ENCODE results near the gene MRPL10.

Gene MRPL10

GRCh38 chr17:47789611-47790561, 41.5 kb downstream of the MRPL10 start:
- Histone ChIP-seq H3K27ac (replicated peaks) (no peak overlapping the region), H3K4me3 (replicated peaks; ENCODE audit: insufficient read depth, low read length) (peak overlapping the region; percentile 17), H3K27me3 (ENCODE audit: insufficient read depth, poor library complexity, severe bottlenecking) (peaks cover 46% of the 10 kb centered on the region)
- DNase-seq (ENCODE audit: low read depth in 1 of 2, low spot score in 1 of 2), result peak in 1 of 2 experiments; percentile 29
- TF ChIP-seq GABPA (IDR thresholded peaks at IDR 0.05; ENCODE audit: low read depth), result no peak
- no peak for TF ChIP-seq POLR2AphosphoS5 (IDR thresholded peaks at IDR 0.05; ENCODE audit: low read depth)
- TF ChIP-seq CTCF (IDR thresholded peaks at IDR 0.05; ENCODE audit: insufficient read depth, low read length), result no peak
- TF ChIP-seq REST (IDR thresholded peaks at IDR 0.05; ENCODE audit: insufficient replicate concordance, low read depth), result no peak
- TF ChIP-seq SPI1 (IDR thresholded peaks at IDR 0.05; ENCODE audit: borderline replicate concordance, low read depth), result no peak

GRCh38 chr17:47785538-47786123, 45.7 kb downstream of the MRPL10 start:
- TF ChIP-seq REST (IDR thresholded peaks at IDR 0.05; ENCODE audit: insufficient replicate concordance, low read depth) (peak; percentile 99), CTCF (IDR thresholded peaks at IDR 0.05; ENCODE audit: insufficient read depth, low read length) (no peak)

GRCh38 chr17:47781397-47781796, 49.9 kb downstream of the MRPL10 start:
- no peak for TF ChIP-seq CTCF (IDR thresholded peaks at IDR 0.05; ENCODE audit: insufficient read depth, low read length)
- TF ChIP-seq SPI1 (IDR thresholded peaks at IDR 0.05; ENCODE audit: borderline replicate concordance, low read depth), result no peak
- TF ChIP-seq REST (IDR thresholded peaks at IDR 0.05; ENCODE audit: insufficient replicate concordance, low read depth), result no peak
- TF ChIP-seq GABPA (IDR thresholded peaks at IDR 0.05; ENCODE audit: low read depth), result no peak
- TF ChIP-seq POLR2AphosphoS5 (IDR thresholded peaks at IDR 0.05; ENCODE audit: low read depth), result no peak
- peaks cover 24% of the 10 kb centered on the region for H3K27me3 ChIP-seq (ENCODE audit: insufficient read depth, poor library complexity, severe bottlenecking)
- no peak for DNase-seq (ENCODE audit: low read depth in 1 of 2, low spot score in 1 of 2)
- H3K4me3 ChIP-seq (replicated peaks; ENCODE audit: insufficient read depth, low read length), result no peak overlapping the region
- no peak overlapping the region for H3K27ac ChIP-seq (replicated peaks)

More at GRCh38 chr17:47785538-47786123, 45.7 kb downstream of the MRPL10 start:
- no peak for DNase-seq (ENCODE audit: low read depth in 1 of 2, low spot score in 1 of 2)
- Histone ChIP-seq H3K27me3 (ENCODE audit: insufficient read depth, poor library complexity, severe bottlenecking) (peaks cover 25% of the 10 kb centered on the region), H3K4me3 (replicated peaks; ENCODE audit: insufficient read depth, low read length) (no peak overlapping the region), H3K27ac (replicated peaks) (no peak overlapping the region)
